ENCODE data around the gene MEGF11. TPM values are rescaled to one million over a fixed set of nuclear protein-coding genes. Genes with fewer than 3 reads are reported as not detected.

The MEGF11 gene
- polyA plus RNA-seq, 1 donor, result 0.66 TPM

DNA sequence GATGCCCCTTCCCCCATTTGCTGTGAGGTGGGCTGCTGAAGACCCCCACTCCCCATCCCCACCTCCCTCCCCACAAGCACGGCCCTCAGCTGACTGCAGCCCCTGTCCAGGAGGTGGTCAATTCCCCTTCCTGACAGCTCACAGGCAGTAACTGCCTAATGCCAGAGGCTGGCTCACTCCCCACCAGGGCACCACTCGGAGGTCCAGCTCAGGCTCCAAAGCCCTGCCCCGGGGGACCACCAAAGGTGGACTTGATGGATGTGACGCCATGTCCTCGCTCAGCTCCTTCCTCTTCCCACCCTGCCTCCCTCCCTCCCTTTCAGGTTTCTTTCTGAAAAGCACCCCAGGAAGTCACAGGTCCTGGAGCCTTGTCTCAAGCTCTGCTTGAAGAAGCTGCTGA is 82.8 kb downstream of the MEGF11 start:
- no peak overlapping the region for H3K4me3 ChIP-seq (ENCODE audit: low read length)
- no peaks in the 10 kb centered on the region for H3K4me1 ChIP-seq (ENCODE audit: control insufficient read depth, insufficient read depth, low read length)
- no peak for DNase-seq
- H3K27ac ChIP-seq (ENCODE audit: low read length), result no peak overlapping the region
- H3K27me3 ChIP-seq (ENCODE audit: control insufficient read depth, insufficient read depth, low read length), result peaks cover 17% of the 10 kb centered on the region
- H3K9me3 ChIP-seq (ENCODE audit: control insufficient read depth, low read depth, low read length), result no peaks in the 10 kb centered on the region
- no CpG with 5 or more reads among the region's 5 CpGs for WGBS (ENCODE audit: insufficient coverage, low lambda C conversion rate)
- H3K36me3 ChIP-seq (ENCODE audit: control insufficient read depth, insufficient read depth, low read length), result no peaks in the 10 kb centered on the region

DNA sequence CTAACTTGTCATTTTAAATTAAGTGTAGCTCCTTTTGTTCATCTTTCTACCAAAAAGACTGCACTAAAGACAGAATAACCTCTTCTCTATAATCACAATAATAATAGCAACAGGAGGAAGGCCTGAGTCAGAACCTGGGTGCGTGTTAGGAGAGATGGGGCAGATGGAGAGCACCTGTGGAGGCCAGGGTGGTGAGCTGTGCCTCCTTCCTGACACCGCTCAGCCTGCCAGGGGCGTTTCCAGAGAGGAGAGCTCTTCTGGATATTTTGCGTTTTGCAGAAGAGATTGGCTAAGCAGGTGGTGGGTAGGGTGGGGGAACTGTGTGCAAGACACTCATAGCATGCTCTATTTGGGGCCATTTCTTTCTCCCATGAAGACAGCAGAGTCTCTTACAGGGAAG is 83.5 kb downstream of the MEGF11 start:
- WGBS (ENCODE audit: insufficient coverage, low lambda C conversion rate), result no CpG with 5 or more reads among the region's 4 CpGs
- Histone ChIP-seq H3K27me3 (ENCODE audit: control insufficient read depth, insufficient read depth, low read length) (peaks cover 15% of the 10 kb centered on the region), H3K36me3 (ENCODE audit: control insufficient read depth, insufficient read depth, low read length) (no peaks in the 10 kb centered on the region), H3K4me1 (ENCODE audit: control insufficient read depth, insufficient read depth, low read length) (no peaks in the 10 kb centered on the region), H3K27ac (ENCODE audit: low read length) (no peak overlapping the region), H3K4me3 (ENCODE audit: low read length) (no peak overlapping the region), H3K9me3 (ENCODE audit: control insufficient read depth, low read depth, low read length) (no peaks in the 10 kb centered on the region)
- DNase-seq, result no peak

DNA sequence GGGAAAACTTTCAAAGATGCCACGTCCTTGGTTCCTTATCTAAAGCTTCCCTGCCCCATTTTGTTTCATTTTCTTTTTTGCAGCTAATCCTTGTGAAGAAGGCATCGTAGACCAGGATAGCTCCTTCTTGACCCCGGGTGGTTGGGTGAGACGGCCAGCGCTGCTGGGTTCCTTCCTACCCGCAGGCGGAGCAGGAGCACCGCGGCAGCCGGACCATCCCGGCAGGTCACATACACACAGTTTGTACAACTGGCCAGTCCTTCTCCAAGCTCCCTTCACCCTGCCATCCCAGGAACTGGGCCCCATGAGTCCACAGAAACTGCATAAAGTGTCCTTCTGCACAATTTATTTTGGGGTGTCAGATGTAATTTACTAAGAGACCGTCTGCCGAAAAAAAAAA is 83.9 kb downstream of the MEGF11 start:
- DNase-seq, result no peak
- H3K27ac ChIP-seq (ENCODE audit: low read length), result no peak overlapping the region
- H3K4me3 ChIP-seq (ENCODE audit: low read length), result no peak overlapping the region
- H3K27me3 ChIP-seq (ENCODE audit: control insufficient read depth, insufficient read depth, low read length), result peaks cover 19% of the 10 kb centered on the region
- no peaks in the 10 kb centered on the region for H3K9me3 ChIP-seq (ENCODE audit: control insufficient read depth, low read depth, low read length)
- no peaks in the 10 kb centered on the region for H3K36me3 ChIP-seq (ENCODE audit: control insufficient read depth, insufficient read depth, low read length)
- WGBS (ENCODE audit: insufficient coverage, low lambda C conversion rate), result no CpG with 5 or more reads among the region's 13 CpGs
- no peaks in the 10 kb centered on the region for H3K4me1 ChIP-seq (ENCODE audit: control insufficient read depth, insufficient read depth, low read length)

DNA sequence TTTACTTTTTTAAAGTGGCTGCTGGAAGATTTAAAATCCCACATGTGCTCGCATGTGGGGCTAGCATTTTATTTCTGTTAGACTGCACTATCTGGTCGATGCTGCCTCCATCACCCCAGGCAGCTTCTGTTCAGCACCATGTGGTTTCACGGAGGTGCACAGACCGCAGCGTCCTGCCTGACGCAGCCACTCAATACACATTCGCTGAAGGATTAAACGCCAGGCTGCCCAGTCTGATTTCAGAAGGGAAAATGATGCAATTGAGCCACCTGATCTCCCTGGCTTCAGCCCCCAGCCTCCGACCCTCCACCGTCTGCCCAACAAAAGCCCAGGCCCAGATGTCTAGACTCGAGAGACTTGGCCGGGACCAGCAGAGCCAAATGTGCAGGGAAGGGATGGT is 84.5 kb downstream of the MEGF11 start:
- peaks cover 14% of the 10 kb centered on the region for H3K27me3 ChIP-seq (ENCODE audit: control insufficient read depth, insufficient read depth, low read length)
- no peak overlapping the region for H3K4me3 ChIP-seq (ENCODE audit: low read length)
- no peak overlapping the region for H3K27ac ChIP-seq (ENCODE audit: low read length)
- H3K36me3 ChIP-seq (ENCODE audit: control insufficient read depth, insufficient read depth, low read length), result no peaks in the 10 kb centered on the region
- H3K4me1 ChIP-seq (ENCODE audit: control insufficient read depth, insufficient read depth, low read length), result no peaks in the 10 kb centered on the region
- no peaks in the 10 kb centered on the region for H3K9me3 ChIP-seq (ENCODE audit: control insufficient read depth, low read depth, low read length)
- no CpG with 5 or more reads among the region's 12 CpGs for WGBS (ENCODE audit: insufficient coverage, low lambda C conversion rate)
- DNase-seq, result no peak

DNA sequence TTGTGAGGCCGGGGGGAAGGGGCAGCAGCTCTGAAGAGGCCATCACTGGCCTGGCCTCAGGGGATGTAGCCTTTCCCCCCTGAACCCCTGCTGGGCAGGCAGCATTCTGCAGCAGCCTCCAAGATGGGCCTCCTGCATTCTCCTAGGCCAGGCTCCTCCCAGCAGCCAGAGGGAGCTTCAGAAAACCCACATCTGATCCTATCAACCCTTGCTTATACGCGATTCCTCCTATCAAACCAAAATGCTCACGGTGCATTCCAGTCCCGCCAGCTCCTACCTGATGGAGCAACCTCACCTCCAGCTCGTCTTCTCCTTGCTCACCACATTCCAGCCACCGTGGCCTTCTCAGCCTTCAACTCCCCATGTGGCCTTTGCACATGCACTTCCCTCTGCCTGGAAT is 85.7 kb downstream of the MEGF11 start:
- no CpG with 5 or more reads among the region's 7 CpGs for WGBS (ENCODE audit: insufficient coverage, low lambda C conversion rate)
- H3K4me3 ChIP-seq (ENCODE audit: low read length), result no peak overlapping the region

DNA sequence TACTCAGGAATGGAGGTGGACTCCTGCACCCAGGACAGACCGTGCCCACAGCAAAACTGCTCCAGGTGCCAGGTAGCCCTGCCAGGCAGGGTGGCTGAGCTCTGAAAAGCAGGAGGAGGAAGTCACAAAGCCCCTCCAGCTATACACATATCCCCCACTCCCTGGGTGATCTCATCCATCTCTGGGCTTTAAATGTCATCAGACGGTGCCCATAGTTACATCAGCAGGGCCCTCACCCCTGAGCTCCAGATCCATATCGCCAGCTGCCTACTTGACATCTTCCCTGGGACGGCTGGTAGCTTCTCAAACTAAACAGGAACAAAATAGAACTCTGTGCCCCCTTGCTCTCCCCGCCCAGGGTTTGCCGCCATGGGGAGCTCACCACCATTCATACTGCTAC is 87.7 kb downstream of the MEGF11 start:
- Histone ChIP-seq H3K27ac (ENCODE audit: low read length) (no peak overlapping the region), H3K36me3 (ENCODE audit: control insufficient read depth, insufficient read depth, low read length) (no peaks in the 10 kb centered on the region), H3K4me1 (ENCODE audit: control insufficient read depth, insufficient read depth, low read length) (no peaks in the 10 kb centered on the region), H3K4me3 (ENCODE audit: low read length) (no peak overlapping the region), H3K27me3 (ENCODE audit: control insufficient read depth, insufficient read depth, low read length) (peaks cover 5% of the 10 kb centered on the region), H3K9me3 (ENCODE audit: control insufficient read depth, low read depth, low read length) (no peaks in the 10 kb centered on the region)
- DNase-seq, result no peak
- WGBS (ENCODE audit: insufficient coverage, low lambda C conversion rate), result no CpG with 5 or more reads among the region's 6 CpGs

More for the DNA sequence above, 85.7 kb downstream of the MEGF11 start:
- Histone ChIP-seq H3K9me3 (ENCODE audit: control insufficient read depth, low read depth, low read length) (no peaks in the 10 kb centered on the region), H3K27me3 (ENCODE audit: control insufficient read depth, insufficient read depth, low read length) (peaks cover 10% of the 10 kb centered on the region), H3K27ac (ENCODE audit: low read length) (no peak overlapping the region), H3K4me1 (ENCODE audit: control insufficient read depth, insufficient read depth, low read length) (no peaks in the 10 kb centered on the region), H3K36me3 (ENCODE audit: control insufficient read depth, insufficient read depth, low read length) (no peaks in the 10 kb centered on the region)
- DNase-seq, result no peak

DNA sequence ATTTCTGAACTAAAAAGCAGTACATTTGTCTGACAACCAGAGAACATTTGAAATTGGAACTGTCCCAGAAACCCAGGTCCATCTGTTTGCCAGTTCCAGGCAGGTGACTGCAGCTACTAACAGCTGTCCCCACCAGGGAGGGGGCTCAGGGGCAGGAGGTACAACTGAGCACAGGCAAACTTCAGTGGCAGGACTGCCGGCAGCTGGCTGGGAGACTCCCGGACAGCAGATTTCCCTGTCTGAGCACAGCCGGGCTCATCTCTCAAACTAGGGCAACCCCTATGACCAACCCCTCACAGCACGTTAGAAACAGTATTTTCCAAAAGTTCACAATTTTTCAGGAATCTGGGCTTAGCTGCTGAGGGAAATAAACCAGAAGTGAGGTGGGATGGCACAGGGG is 88.8 kb downstream of the MEGF11 start:
- Histone ChIP-seq H3K27me3 (ENCODE audit: control insufficient read depth, insufficient read depth, low read length) (peaks cover 5% of the 10 kb centered on the region), H3K27ac (ENCODE audit: low read length) (no peak overlapping the region), H3K9me3 (ENCODE audit: control insufficient read depth, low read depth, low read length) (no peaks in the 10 kb centered on the region), H3K4me1 (ENCODE audit: control insufficient read depth, insufficient read depth, low read length) (no peaks in the 10 kb centered on the region), H3K36me3 (ENCODE audit: control insufficient read depth, insufficient read depth, low read length) (no peaks in the 10 kb centered on the region), H3K4me3 (ENCODE audit: low read length) (no peak overlapping the region)
- no peak for DNase-seq
- WGBS (ENCODE audit: insufficient coverage, low lambda C conversion rate), result no CpG with 5 or more reads among the region's 4 CpGs

DNA sequence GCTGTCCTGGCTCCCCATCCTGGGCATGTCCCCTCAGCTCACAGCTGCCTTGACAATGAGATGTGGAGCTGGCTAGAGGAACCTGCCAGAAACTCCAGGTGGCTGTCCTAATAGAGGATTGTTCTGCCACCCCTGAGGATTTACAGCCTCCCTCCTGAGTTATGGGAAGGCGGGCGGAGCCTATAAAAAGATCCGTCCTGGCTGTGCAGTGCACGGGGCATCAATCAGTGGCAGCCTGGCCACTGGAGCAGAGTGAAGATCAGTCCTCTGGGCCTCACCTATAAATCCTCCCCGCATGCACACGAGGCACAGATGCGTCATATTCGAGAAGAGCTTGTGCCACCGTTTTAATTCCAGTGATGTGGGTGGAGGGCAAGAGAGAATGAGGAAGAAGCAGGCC is 90.0 kb downstream of the MEGF11 start:
- no peaks in the 10 kb centered on the region for H3K9me3 ChIP-seq (ENCODE audit: control insufficient read depth, low read depth, low read length)
- H3K36me3 ChIP-seq (ENCODE audit: control insufficient read depth, insufficient read depth, low read length), result no peaks in the 10 kb centered on the region
- no CpG with 5 or more reads among the region's 9 CpGs for WGBS (ENCODE audit: insufficient coverage, low lambda C conversion rate)
- H3K27me3 ChIP-seq (ENCODE audit: control insufficient read depth, insufficient read depth, low read length), result peaks cover 5% of the 10 kb centered on the region
- DNase-seq, result no peak
- no peak overlapping the region for H3K27ac ChIP-seq (ENCODE audit: low read length)
- no peaks in the 10 kb centered on the region for H3K4me1 ChIP-seq (ENCODE audit: control insufficient read depth, insufficient read depth, low read length)
- H3K4me3 ChIP-seq (ENCODE audit: low read length), result no peak overlapping the region

DNA sequence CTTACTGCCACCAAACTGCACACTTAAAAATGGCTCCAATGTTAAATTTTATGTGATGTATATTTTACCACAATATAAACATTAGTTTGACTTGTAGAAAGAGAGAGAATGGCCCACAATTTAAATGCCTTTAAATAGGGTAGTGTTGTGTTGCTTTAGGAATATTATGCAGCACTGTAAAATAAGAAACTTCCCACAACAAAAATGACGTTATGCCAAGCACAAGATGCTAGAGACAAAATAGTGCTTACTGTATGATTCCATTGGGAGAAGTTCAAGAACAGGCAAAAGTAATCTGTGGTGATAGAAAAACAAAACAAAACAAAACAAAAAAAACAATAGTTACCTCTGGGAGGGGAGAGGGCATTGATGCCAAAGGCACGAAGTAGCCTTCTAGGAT is 91.3 kb downstream of the MEGF11 start:
- H3K27ac ChIP-seq (ENCODE audit: low read length), result no peak overlapping the region
- no peak for DNase-seq
- H3K9me3 ChIP-seq (ENCODE audit: control insufficient read depth, low read depth, low read length), result no peaks in the 10 kb centered on the region
- WGBS (ENCODE audit: insufficient coverage, low lambda C conversion rate), result 93% methylated on average over 2 of the region's 2 CpGs
- no peaks in the 10 kb centered on the region for H3K36me3 ChIP-seq (ENCODE audit: control insufficient read depth, insufficient read depth, low read length)
- H3K27me3 ChIP-seq (ENCODE audit: control insufficient read depth, insufficient read depth, low read length), result peaks cover 10% of the 10 kb centered on the region
- no peak overlapping the region for H3K4me3 ChIP-seq (ENCODE audit: low read length)
- H3K4me1 ChIP-seq (ENCODE audit: control insufficient read depth, insufficient read depth, low read length), result no peaks in the 10 kb centered on the region

DNA sequence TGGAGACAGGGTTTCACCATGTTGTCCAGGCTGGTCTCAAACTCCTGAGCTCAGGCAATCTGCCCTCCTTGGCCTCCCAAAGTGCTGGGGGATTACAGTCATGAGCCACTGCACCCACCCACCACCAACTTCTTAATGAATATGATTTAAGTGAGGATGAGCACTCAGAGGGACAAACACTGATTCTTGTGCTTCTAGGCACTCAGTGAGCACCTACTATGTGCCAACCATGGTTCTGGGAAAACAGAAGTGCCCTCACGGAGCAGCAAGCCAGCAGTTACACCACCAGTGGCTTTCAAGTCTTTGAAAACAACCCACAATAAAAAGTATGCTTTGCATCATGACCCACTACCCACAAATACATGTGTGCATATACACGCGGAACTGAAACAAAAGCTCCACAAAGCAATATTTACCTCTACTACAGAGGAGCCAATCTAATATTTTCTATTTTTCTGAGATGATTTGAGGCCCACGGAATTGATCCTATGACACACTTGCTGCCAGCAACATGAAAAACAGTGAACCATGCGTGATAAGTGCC is 91.9 kb downstream of the MEGF11 start:
- no peak overlapping the region for H3K4me3 ChIP-seq (ENCODE audit: low read length)
- H3K27ac ChIP-seq (ENCODE audit: low read length), result no peak overlapping the region
- no peaks in the 10 kb centered on the region for H3K9me3 ChIP-seq (ENCODE audit: control insufficient read depth, low read depth, low read length)
- no peaks in the 10 kb centered on the region for H3K4me1 ChIP-seq (ENCODE audit: control insufficient read depth, insufficient read depth, low read length)
- no peak for DNase-seq
- WGBS (ENCODE audit: insufficient coverage, low lambda C conversion rate), result 93% methylated on average over 3 of the region's 5 CpGs
- H3K36me3 ChIP-seq (ENCODE audit: control insufficient read depth, insufficient read depth, low read length), result no peaks in the 10 kb centered on the region
- peaks cover 16% of the 10 kb centered on the region for H3K27me3 ChIP-seq (ENCODE audit: control insufficient read depth, insufficient read depth, low read length)

DNA sequence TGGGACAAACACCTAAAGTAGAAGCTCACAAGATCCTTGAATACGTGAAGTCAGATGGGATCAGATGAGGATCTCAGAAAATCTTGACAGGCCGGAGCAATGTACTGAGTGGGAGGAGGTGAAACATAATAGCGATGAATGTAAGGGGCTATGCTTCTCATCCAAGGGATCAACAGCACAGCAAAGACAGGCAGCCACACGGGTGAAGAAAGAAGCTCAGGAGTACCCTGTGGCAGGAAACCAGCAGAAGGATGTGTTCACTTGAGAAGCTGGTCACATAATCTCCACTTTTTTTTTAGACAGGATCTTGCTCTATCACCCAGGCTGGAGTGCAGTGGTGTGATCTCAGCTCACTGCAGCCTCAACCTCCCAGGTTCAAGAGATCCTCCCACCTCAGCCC is 92.4 kb downstream of the MEGF11 start:
- Histone ChIP-seq H3K4me3 (ENCODE audit: low read length) (no peak overlapping the region), H3K4me1 (ENCODE audit: control insufficient read depth, insufficient read depth, low read length) (no peaks in the 10 kb centered on the region), H3K36me3 (ENCODE audit: control insufficient read depth, insufficient read depth, low read length) (no peaks in the 10 kb centered on the region), H3K27me3 (ENCODE audit: control insufficient read depth, insufficient read depth, low read length) (peaks cover 16% of the 10 kb centered on the region), H3K9me3 (ENCODE audit: control insufficient read depth, low read depth, low read length) (no peaks in the 10 kb centered on the region), H3K27ac (ENCODE audit: low read length) (no peak overlapping the region)
- no peak for DNase-seq
- no CpG with 5 or more reads among the region's 4 CpGs for WGBS (ENCODE audit: insufficient coverage, low lambda C conversion rate)
